HG03280 (cell line): Measurements from ENCODE around the gene RBP3.

Experiments used
- ATAC-seq: cut with Tn5 transposase; IDR thresholded peaks from one replicate; pipeline ENCODE4 v1.9.1; 2021; ENCODE audit warnings: mild to moderate bottlenecking, moderate library complexity; ENCODE audit not compliant: unreplicated experiment

RBP3 gene

DNA sequence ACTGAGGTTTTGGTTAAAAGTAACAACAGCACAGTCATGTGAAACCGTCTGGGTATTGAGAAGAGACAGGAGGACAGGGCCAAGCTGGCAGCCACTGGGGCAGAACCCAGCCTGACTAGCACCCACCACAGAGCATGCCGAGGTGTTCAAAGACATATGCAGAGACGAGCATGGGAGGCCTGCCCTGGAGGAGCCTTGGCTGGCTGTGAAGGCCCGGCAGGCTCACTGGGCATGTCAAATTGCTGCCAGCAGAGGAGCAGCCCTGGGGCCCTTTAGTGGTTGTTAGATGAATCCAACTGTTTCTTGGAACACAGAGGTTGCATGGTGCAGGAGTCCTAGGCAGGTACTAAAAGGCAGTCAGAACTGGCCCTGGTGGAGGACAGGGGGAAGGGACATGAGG, 30.9 kb upstream of the RBP3 start:
- no peak for ATAC-seq

DNA sequence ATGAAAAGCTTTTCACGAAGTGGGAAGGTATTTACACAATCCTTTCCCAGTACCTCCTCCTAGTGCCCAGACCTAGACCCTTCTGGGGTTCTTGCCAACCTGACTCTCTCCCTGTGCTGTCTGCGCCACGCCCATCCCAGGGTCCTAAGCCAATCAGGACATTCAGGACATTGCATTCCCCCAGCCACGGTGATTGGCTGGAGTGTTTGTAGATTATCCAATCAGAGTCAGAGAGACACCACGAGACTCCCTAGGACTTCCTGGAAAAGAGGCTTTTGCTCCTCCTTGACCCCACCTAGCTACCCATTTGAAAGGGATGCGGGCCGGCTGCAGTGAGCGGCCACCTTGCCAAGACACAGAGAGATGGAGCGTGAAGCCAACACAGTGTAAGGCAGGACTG, 29.5 kb upstream of the RBP3 start:
- ATAC-seq = no peak

DNA sequence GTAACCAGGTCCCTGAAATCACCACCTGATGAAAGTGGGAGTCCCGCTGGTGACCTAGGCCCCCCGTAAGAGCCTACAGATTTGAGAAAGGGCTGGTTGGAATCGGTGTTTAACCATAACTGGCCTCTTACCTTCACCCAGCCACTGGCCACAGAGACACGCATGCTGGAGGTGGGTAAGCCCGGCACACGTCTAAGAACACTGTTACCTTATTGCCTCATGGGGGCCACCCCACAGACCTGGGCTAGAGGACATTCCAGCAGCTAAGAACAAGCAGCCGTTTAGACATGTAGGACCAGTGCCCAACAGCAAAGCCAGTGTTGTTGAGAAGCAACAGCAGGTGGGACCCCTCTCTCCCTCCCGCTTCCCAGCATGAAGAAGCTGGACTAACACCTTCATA, 28.4 kb upstream of the RBP3 start:
- ATAC-seq = no peak

DNA sequence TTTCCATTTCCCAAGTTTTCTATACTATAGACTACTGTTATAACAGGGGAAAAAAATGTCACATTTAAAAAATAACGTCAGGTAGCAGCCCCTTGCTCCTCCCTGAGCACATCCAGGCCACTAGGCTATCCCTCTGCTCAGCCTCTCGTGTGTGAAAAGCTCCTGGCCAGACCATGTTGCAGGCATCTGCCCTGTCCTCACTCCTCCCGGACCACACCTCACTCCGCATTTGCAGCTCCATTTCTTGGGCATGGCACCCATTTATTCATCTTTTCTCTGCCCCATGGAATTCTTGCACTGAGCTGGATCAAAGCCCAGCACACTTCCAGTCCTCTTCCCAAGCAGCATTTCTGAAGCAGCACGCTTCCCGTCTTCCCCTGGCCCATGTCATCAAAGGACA, 27.4 kb upstream of the RBP3 start:
- ATAC-seq = no peak

DNA sequence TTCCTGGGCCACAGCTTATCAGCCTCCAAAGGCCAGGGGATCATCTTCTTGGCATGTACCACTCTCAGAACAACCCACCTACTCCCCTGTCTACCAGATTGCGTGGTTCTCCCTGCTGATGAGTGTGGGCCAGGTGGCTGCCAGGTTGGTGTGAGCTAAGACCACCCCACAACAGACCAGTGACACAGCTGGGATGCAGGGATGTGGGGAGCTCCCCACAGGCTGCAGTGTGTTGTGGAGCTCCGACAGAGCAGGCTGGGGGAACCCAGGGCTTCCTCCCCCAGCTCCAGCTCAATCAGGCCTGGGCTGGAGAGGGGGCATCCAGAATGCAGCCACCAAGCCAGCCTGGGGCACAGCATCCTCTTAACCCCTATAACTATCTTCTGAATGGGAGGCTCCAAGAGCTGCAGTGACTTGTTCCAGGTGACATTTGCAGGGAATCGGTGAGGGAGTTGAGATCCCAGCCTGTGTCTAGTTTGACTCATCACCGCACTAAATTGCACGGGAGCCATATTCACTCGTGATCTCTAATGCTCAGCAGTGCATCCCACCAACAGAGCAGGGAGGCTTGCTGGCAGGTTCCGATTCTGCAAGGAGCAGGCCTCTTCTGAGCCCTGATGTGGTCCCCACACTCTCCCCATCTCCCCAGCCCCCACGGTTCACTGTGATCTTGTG, 26.5 kb upstream of the RBP3 start:
- no peak for ATAC-seq

DNA sequence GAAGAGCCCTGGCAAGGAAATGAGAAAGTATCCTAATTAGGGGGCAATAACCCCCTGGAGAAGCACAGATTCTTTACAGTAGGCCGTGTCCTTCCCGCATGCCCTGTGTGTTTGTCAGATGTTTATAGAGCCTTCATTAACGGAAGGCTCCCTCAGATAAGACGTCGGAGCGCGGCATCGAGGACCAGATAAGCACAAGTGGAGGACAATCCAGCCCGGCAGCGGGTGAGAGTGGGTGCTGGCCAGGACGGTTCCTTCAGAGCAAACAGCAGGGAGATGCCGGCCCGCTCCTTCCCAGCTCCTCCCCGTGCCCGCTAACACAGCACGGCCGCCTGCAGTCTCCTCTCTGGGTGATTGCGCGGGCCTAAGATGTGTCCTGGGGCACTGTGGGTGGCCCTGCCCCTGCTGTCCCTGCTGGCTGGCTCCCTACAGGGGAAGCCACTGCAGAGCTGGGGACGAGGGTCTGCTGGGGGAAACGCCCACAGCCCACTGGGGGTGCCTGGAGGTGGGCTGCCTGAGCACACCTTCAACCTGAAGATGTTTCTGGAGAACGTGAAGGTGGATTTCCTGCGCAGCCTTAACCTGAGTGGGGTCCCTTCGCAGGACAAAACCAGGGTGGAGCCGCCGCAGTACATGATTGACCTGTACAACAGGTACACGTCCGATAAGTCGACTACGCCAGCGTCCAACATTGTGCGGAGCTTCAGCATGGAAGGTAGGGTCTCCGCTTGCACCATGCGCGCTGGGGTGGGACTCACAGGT, 25.7 kb upstream of the RBP3 start, which contains the start of gene GDF2:
Gene GDF2 (plus strand): TSS at position 155 of the 762 bp plus-strand sequence. CDS start 215 bp downstream, at position 370.
- ATAC-seq = no peak

DNA sequence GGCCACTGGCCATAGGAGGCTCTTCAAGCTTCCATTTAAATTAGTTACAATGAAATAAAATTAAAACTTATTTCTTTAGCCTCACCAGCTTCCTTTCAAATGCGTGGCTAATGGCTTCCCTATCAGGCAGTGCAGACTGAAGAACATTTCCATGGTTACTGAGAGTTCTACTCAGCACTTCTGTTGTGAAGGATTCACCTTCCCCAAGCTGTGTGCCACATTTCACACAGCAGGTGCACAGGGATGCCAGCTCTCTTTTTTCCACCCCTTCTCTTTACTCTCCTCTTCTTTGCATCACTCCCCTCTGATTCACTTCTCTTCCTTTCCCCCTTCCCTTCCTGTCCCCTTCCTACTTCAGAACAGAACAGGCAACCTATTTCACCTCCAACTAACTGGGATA, 25.1 kb upstream of the RBP3 start:
- no peak for ATAC-seq

DNA sequence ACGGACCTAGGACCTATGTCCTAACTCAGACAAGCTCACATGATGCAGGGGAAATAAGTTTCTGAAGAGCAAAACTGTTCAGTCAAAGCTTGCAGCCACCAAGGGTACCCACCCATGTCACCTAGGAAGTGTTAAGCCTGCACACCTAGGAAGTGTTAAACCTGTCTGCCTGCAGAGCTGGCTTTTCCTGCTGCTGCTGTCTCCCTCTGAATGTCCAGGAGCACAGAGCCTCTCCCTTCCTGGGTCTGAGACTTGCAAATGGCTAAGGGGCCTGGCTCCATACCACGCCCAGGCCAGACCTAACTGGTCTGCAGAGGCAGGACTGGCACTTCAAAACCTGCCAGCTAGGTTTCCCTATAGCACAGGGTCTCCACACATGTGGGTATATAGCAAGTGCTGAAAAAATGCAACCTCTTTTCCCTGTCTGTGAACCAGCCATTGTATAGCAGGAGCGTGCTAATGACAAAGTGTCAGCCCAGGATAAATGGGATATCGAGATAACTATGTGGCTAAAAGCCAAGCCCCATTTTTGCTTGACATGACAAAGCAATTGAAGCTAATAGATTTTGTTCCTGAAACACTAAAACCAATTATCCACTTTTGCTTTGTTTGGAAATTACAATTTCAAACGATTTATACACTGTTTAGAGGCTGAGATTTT, 24.4 kb upstream of the RBP3 start:
- ATAC-seq = no peak

DNA sequence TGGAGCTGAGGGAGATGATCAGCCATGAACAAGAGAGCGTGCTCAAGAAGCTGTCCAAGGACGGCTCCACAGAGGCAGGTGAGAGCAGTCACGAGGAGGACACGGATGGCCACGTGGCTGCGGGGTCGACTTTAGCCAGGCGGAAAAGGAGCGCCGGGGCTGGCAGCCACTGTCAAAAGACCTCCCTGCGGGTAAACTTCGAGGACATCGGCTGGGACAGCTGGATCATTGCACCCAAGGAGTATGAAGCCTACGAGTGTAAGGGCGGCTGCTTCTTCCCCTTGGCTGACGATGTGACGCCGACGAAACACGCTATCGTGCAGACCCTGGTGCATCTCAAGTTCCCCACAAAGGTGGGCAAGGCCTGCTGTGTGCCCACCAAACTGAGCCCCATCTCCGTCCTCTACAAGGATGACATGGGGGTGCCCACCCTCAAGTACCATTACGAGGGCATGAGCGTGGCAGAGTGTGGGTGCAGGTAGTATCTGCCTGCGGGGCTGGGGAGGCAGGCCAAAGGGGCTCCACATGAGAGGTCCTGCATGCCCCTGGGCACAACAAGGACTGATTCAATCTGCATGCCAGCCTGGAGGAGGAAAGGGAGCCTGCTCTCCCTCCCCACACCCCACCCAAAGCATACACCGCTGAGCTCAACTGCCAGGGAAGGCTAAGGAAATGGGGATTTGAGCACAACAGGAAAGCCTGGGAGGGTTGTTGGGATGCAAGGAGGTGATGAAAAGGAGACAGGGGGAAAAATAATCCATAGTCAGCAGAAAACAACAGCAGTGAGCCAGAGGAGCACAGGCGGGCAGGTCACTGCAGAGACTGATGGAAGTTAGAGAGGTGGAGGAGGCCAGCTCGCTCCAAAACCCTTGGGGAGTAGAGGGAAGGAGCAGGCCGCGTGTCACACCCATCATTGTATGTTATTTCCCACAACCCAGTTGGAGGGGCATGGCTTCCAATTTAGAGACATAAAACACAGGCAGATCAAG, 22.6 kb upstream of the RBP3 start:
- no peak for ATAC-seq

DNA sequence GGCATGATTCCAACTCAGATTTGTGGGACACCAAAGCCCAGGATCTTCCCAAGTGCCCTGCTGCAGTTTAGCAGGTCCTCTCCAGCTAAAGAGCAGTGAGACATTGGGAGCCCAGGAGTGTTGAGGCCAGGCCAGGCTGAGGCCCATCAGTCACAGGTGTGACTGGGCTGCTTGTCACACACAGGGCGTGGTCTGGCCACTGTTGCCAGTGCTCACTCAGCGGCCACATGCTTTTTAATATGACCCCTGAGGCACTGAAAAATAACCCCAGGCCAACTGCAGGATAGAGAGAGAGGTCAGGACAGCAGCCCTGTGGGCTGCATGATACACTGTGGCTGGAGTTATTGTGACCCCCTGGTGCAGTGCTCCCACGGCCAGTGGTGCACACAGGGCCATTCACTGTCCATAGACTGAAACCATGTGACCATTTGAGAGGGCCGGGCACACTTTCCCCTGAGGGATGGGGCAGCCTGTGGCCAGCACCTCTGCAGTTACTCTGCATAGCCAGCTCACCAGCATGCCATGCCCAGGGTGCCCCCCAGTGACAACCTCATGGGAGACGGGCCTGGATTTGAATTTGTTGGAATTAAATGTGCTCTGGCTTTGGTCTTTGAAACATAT, 21.7 kb upstream of the RBP3 start:
- ATAC-seq = no peak

DNA sequence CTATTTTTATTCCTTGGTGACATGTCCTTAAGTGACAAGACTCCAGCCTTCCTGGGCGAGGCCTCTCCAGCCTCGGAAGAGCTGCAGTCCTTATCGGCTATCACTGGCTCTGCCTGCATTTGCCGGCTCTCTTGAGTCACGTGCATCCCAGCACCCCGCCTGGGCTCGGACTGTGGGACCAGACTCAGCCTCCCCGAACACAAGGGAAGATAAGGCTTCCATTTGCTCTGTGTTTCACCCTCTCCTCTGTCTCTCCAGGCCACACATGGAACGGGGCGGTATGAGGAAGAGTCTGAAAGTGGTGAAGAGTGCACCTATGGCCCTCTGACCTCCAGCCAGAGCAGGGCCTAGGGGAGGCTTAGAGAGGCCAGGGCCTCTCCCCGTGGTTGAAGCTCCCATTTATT, 21.2 kb upstream of the RBP3 start:
- ATAC-seq = no peak

DNA sequence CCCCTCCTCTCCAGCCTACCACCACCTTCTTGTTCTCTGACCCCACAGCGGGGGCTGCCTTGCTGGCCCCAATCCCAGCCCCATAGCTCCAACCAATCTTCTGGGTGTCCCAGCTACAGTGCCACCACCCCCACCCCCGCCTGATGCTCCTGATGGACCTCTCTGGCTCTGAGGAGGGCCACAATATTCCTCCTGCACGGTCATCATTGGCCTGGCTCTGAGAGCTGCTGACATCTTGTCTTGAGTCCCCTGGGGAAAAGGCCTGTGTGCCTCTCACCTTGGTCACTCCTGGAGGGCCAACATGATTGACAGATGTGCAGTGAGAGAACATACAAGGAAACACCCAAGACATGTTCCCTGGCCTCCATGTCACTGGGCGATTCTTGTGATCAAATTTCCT, 18.3 kb upstream of the RBP3 start:
- no peak for ATAC-seq

DNA sequence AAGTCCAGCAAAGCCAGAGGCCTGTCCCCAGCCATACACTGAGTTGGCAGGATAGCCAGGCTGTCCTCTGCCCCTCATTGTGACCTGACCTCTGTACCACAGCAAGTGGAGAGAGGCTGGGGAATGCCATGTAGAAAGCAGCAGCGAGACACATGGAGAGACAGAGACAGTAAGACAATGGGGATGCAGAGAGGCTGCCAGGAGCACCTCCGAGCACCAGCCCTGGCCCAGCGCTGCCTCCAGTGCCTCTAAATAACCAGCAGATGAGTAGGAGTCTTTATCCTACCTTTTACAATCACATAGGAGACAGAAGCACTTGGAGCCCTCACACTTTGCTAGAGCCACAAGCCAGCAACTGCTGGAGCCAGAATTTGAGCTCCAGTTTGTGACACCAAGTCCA, 17.8 kb upstream of the RBP3 start:
- ATAC-seq = no peak

DNA sequence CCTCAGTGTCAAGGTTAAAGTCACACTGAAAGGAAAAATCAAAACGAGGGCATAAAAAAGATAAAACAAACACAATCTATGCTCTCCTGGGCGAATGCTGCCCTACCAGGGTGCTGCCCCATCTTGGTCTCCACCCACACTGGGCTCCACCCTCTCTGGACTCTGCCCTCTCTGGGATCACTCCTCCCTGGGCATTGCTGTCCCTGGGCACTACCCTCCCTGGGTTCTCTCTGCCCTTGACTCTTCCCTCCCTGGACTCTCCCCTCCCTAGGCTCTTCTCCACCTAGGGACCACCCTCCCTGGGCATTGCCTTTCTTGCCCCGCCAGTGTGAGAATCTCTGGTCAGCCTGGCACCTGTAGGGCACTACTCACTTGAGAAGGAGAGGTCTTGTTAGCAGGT, 17.4 kb upstream of the RBP3 start:
- ATAC-seq = no peak

DNA sequence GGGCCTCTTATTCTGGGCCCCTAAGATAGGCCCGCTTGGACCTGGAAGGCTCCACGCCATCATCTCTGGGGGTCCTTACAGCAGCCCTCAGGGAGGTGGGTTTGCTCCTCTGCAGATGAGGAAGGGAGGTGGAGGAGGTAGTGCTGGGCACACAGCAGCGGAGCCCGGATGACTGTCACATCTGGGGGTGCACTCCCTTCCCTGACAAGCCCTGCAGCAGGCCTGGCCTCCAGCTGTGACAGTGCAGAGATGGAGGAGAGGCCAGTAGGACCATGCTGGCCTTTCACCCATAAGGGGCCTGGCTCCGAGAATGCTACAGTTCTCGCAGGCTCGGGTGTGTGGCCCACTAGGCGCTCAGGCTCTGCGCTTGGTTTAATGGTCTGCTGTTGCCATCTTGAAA, 16.7 kb upstream of the RBP3 start:
- ATAC-seq = no peak

DNA sequence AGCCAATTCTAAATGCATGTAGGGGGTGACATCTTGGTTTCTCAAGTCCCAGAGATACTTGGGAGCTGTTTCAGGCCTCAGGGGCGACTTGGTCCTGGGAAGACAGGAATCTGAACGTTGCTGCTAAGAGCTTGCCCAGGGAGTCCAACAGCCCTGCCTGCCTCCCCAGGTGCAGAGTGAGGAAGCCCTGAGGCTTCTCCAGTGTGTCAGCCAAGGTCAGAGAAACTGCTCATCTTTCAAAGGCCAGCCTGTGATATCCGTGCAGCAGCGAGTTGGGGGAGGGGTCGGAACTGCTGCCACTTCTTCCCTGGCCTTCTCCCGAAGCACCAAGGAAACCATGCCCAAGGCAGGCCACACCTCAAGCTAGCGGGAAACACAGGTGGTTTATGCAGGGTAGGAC, 16.2 kb upstream of the RBP3 start:
- ATAC-seq = no peak

DNA sequence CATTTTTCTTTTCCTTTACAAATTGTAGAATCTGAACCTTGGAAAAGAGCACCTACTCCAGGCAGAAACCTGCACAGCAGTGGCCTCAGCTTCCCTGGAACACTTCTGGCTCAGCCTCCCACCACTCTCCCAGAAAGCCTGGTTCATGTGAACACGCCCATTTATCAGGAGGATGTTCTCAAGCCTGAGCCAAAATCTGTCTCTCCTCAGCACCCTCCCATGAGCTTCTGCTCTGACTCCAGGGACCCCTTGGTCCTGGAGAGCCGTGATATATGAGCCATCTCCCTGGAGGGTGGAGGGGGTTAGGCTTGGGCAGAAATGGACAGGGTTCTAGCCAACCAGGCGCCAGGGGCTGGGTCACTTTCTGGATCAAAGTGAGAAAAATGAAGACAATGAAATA, 15.8 kb upstream of the RBP3 start:
- no peak for ATAC-seq

DNA sequence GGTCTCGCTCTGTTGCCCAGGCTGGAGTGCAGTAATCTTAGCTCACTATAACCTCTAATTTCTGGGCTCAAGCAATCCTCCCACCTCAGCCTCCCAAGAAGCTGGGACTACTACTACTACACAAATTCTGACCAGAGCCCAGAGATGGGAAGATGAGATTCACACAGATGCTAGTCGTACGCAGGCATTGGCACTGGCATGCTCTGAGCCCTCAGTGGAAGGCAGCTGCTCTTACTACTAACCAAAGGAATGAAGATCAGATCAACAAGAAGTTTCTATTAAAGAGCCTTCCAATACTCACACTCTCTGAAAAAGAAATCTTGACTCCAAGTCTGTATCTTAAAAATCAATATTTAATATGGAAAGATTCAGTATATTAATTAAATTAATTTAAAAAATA, 15.2 kb upstream of the RBP3 start:
- ATAC-seq = no peak

DNA sequence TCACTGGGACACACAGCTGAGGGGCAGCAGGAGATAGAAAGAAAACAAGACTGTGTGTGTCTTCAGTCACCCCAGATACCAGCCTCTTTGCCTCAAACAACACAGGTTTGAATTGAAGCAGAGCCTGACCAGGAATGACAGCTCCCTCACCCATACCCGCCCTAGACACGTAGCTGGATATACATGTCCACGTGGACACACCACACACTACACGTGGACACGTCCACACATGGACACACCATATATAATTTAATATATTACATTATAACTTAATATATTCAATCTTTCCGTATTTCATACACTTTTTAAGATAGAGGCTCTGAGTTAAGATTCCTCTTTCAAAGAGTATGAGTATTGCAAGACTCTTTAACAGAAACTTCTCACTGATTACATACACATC, 14.6 kb upstream of the RBP3 start:
- ATAC-seq = no peak

DNA sequence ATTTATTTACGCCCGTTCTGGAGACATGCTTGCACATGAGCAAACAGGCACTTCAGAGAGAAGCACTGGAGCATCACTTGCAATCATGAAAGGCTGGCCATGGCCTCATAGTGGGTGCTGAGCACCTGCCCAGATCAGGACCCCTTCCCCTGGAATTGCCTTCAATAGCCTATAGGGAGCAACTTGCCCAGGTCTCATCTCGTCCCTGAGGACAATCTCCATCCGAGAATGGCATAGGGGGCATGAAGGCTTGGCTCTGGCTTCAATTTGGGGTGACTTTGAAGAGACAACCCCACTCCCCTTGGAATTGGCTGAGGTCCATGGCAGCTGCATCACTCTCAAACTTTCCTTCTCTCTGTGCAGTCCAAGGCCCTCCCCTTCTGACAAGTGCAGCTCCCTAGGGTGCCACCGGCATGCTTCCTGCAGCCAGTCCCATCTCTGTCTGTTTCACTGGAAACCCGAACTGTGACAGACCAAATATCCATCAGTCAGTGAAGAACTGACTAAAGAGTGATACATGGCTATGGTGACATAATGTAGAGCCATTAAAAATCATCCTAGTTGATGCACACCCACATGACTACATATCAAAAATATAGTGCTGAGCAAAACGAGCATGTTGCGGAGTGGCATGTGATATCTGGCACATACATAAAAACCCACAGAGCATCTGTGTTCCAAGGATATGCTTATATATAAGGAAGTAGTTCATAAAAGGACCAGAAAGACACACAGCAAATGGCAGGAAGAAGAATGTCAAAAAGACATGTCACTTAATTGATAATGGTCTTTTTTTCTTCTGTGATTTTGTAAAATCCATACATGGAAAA, 13.5 kb upstream of the RBP3 start:
- no peak for ATAC-seq
